Left ventricle myocardium superior (tissue), 1 donor: ENCODE measurements around the gene TRPM6. TPM values are rescaled to one million over a fixed set of nuclear protein-coding genes. Genes with fewer than 3 reads are reported as not detected.
A peak's percentile ranks its signal among the peaks of the same experiment; 100 is the strongest.
"Not testable (repeated sequence)": the region's sequence is repeated elsewhere in the genome, so short reads cannot be mapped to it uniquely, and the experiment has no call there.

Source experiments
- ATAC-seq: fragments of 200-7000 bp; cut with Tn5 transposase; one replicate; pipeline ENCODE4 v1.9.1; 2020; ENCODE audit warnings: mild to moderate bottlenecking, moderate library complexity
- DNase-seq: peaks from one replicate; pipeline ENCODE4 v3.0.0-alpha.2; 2020
- intact Hi-C: fragments of 100-400 bp; cut with micrococcal nuclease; formaldehyde crosslinking; loops from one replicate; pipeline ENCODE4 v1.11.0; 2022
- long read RNA-seq: library from polyadenylated mRNA; unstranded; transcript quantifications from one replicate; pipeline ENCODE4 v2.0.0, GENCODE V29; 2021
- total RNA-seq: library from RNA; stranded (reverse); fragmentation: NEBNext Ultra II Directional; extraction: Animal tissue kit (Norgen Biotek cat#: 25700); gene quantifications from one replicate; pipeline ENCODE4 v1.2.1, GENCODE V29; 2021
- donor health status: DM: no; HTN: yes; CAD: no; lungs with severe emphysema.

TRPM6 gene
- 0.32 TPM for total RNA-seq
- long read RNA-seq = 0 reads

- intact Hi-C loops = no loop called here
- ATAC-seq = peak; percentile 96
- peak; percentile 86 for DNase-seq
Observed at GRCh38 chr9:74887041-74887980, at the start of gene TRPM6. Gene TRPM6 (minus strand): TSS chr9:74887921. CDS start chr9:74887856, 65 bp downstream.

- ATAC-seq (no peak), DNase-seq (no peak)
- intact Hi-C loops = no loop called here
Observed at GRCh38 chr9:74935008-74935407, 47.3 kb upstream of the TRPM6 start.

- DNase-seq = no peak
- no peak for ATAC-seq
- intact Hi-C loops = no loop called here
Observed at GRCh38 chr9:74921737-74922136, 34.0 kb upstream of the TRPM6 start.

GRCh38 chr9:74920944-74921626 is 33.4 kb upstream of the TRPM6 start:
- intact Hi-C loops = no loop called here
- ATAC-seq (no peak), DNase-seq (no peak)

GRCh38 chr9:74910036-74910435 is 22.3 kb upstream of the TRPM6 start:
- DNase-seq = no peak
- intact Hi-C loops = no loop called here
- ATAC-seq = no peak

- no peak for ATAC-seq
- intact Hi-C loops = no loop called here
- DNase-seq = no peak
Observed at GRCh38 chr9:74908665-74909064, 20.9 kb upstream of the TRPM6 start.

GRCh38 chr9:74907085-74907484 is 19.4 kb upstream of the TRPM6 start:
- intact Hi-C loops = no loop called here
- ATAC-seq (no peak), DNase-seq (no peak)

- no peak for DNase-seq
- ATAC-seq = no peak
- intact Hi-C loops = no loop called here
Observed at GRCh38 chr9:74901001-74901400, 13.3 kb upstream of the TRPM6 start.

- DNase-seq, ATAC-seq, intact Hi-C loops: not testable (repeated sequence)
Observed at GRCh38 chr9:74888449-74888848, 728 bp upstream of the TRPM6 start.

- ATAC-seq (no peak), DNase-seq (no peak)
- intact Hi-C loops = no loop called here
Observed at GRCh38 chr9:74887981-74888370, 255 bp upstream of the TRPM6 start.

GRCh38 chr9:74876382-74876949 is 11.3 kb downstream of the TRPM6 start:
- no peak for ATAC-seq
- intact Hi-C loops = no loop called here

GRCh38 chr9:74875656-74876055 is 12.1 kb downstream of the TRPM6 start:
- DNase-seq (no peak), ATAC-seq (no peak)
- intact Hi-C loops = no loop called here

More at GRCh38 chr9:74876382-74876949, 11.3 kb downstream of the TRPM6 start:
- DNase-seq = no peak

- DNase-seq = no peak
- ATAC-seq = no peak
- intact Hi-C loops = no loop called here
Observed at GRCh38 chr9:74874220-74874619, 13.5 kb downstream of the TRPM6 start.

- ATAC-seq = no peak
- DNase-seq = no peak
- intact Hi-C loops = no loop called here
Observed at GRCh38 chr9:74872619-74873233, 15.0 kb downstream of the TRPM6 start.

- intact Hi-C loops = no loop called here
- ATAC-seq (no peak), DNase-seq (no peak)
Observed at GRCh38 chr9:74867483-74867882, 20.2 kb downstream of the TRPM6 start.

GRCh38 chr9:74865177-74865576 is 22.5 kb downstream of the TRPM6 start:
- no peak for ATAC-seq
- intact Hi-C loops = no loop called here
- DNase-seq = no peak

- ATAC-seq = no peak
- intact Hi-C loops = no loop called here
- DNase-seq = no peak
Observed at GRCh38 chr9:74861773-74862474, 25.8 kb downstream of the TRPM6 start.

- DNase-seq (no peak), ATAC-seq (no peak)
- intact Hi-C loops = no loop called here
Observed at GRCh38 chr9:74861071-74861470, 26.6 kb downstream of the TRPM6 start.

GRCh38 chr9:74860247-74860646 is 27.5 kb downstream of the TRPM6 start:
- intact Hi-C loops, DNase-seq, ATAC-seq: not testable (repeated sequence)
